ENCODE results near the gene YPEL3. TPM values are rescaled to one million over a fixed set of nuclear protein-coding genes. Genes with fewer than 3 reads are reported as not detected.

YPEL3 gene
- total RNA-seq, 1 experiment from 2014 or later = 52.7 TPM

DNA sequence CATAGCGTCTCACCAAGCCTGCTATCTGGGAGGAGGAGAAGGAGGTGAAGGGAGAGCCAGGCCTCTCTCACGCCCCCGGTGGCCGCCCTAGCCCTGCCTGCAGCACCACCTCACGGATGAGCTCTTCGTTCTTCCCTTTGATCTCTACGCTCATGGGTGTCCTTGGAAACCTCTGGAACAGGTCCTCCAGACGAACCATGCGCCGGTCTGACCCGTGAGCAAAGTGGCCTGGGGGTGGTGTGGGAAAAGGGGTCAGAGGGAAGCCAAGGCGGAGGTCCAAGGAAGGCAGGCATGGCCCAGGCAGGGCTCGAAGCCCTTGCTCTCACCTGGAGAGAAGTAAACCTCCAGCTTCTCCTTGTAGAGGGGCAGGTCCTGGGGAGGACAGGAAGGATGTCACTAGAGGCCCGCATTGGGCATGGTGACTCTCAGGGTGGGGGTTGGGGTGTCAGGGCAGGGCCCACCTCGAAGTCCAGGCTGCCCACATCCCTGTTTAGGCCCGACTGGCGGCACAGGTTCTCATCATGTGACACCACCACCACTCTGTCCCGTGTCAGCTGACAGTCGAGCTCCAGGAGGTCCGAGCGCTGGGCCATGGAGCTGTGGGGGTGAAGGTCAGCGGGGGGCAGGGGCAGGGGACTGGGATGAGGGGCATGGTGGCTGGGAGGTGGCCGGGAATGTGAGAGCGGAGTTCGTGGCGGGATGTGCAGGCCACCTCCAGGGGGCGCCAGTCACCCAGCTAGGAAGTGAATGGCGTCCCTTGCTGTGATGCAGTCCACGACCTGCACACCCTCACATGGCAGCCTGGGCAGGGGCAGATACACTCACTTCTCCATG, 16.4 kb upstream of the YPEL3 start (continued):
- TF ChIP-seq, protein P1, sequence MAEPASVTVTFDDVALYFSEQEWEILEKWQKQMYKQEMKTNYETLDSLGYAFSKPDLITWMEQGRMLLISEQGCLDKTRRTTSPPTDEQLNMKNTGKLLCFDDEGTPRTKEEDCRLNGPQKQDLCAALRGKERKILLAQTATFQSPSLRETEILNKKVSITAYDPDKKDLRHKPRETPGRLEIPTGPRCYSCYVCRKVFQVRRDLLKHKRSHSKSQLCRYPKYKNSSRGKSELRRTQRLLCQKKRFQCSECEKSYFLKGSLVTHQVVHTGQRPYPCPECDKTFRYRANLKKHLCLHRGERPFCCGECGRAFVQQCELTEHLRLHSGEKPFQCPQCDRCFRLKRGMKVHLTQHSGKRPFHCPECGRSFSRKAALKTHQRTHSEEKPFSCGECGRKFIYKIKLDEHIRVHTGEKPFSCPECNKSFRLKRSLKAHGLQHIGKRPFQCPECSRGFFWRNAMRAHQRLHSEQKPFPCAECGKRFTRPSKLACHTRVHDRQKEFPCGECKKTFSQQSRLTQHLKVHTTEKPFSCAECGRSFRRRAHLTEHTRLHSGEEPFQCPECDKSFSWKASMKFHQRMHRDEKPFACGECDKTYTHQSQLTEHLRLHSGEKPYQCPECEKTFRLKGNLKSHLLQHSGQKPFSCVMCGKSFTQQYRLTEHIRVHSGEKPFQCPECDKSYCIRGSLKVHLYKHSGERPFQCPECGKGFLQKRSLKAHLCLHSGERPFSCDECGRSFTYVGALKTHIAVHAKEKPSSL (CRISPR knock-in tag; conservative IDR thresholded peaks at IDR 0.05) = no peak
- TF ChIP-seq, protein P2, sequence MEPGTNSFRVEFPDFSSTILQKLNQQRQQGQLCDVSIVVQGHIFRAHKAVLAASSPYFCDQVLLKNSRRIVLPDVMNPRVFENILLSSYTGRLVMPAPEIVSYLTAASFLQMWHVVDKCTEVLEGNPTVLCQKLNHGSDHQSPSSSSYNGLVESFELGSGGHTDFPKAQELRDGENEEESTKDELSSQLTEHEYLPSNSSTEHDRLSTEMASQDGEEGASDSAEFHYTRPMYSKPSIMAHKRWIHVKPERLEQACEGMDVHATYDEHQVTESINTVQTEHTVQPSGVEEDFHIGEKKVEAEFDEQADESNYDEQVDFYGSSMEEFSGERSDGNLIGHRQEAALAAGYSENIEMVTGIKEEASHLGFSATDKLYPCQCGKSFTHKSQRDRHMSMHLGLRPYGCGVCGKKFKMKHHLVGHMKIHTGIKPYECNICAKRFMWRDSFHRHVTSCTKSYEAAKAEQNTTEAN (CRISPR knock-in tag; IDR thresholded peaks at IDR 0.05) = 0 out of 2 replicates have a peak, but pooled peaks have one; percentile 21
- TF ChIP-seq CBFB (CRISPR knock-in tag; IDR thresholded peaks at IDR 0.05; ENCODE audit: low read depth) = no peak
- no peak for TF ChIP-seq JAZF1 (CRISPR knock-in tag; IDR thresholded peaks at IDR 0.05)
- TF ChIP-seq, protein P3, sequence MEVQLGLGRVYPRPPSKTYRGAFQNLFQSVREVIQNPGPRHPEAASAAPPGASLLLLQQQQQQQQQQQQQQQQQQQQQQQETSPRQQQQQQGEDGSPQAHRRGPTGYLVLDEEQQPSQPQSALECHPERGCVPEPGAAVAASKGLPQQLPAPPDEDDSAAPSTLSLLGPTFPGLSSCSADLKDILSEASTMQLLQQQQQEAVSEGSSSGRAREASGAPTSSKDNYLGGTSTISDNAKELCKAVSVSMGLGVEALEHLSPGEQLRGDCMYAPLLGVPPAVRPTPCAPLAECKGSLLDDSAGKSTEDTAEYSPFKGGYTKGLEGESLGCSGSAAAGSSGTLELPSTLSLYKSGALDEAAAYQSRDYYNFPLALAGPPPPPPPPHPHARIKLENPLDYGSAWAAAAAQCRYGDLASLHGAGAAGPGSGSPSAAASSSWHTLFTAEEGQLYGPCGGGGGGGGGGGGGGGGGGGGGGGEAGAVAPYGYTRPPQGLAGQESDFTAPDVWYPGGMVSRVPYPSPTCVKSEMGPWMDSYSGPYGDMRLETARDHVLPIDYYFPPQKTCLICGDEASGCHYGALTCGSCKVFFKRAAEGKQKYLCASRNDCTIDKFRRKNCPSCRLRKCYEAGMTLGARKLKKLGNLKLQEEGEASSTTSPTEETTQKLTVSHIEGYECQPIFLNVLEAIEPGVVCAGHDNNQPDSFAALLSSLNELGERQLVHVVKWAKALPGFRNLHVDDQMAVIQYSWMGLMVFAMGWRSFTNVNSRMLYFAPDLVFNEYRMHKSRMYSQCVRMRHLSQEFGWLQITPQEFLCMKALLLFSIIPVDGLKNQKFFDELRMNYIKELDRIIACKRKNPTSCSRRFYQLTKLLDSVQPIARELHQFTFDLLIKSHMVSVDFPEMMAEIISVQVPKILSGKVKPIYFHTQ (CRISPR knock-in tag; IDR thresholded peaks at IDR 0.05) = no peak
- TF ChIP-seq, protein P4, sequence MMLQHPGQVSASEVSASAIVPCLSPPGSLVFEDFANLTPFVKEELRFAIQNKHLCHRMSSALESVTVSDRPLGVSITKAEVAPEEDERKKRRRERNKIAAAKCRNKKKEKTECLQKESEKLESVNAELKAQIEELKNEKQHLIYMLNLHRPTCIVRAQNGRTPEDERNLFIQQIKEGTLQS (CRISPR knock-in tag; conservative IDR thresholded peaks at IDR 0.05) = no peak
- TF ChIP-seq, protein P5, sequence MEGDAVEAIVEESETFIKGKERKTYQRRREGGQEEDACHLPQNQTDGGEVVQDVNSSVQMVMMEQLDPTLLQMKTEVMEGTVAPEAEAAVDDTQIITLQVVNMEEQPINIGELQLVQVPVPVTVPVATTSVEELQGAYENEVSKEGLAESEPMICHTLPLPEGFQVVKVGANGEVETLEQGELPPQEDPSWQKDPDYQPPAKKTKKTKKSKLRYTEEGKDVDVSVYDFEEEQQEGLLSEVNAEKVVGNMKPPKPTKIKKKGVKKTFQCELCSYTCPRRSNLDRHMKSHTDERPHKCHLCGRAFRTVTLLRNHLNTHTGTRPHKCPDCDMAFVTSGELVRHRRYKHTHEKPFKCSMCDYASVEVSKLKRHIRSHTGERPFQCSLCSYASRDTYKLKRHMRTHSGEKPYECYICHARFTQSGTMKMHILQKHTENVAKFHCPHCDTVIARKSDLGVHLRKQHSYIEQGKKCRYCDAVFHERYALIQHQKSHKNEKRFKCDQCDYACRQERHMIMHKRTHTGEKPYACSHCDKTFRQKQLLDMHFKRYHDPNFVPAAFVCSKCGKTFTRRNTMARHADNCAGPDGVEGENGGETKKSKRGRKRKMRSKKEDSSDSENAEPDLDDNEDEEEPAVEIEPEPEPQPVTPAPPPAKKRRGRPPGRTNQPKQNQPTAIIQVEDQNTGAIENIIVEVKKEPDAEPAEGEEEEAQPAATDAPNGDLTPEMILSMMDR (IDR thresholded peaks at IDR 0.05) = peak; percentile 90
- TF ChIP-seq, protein P6, sequence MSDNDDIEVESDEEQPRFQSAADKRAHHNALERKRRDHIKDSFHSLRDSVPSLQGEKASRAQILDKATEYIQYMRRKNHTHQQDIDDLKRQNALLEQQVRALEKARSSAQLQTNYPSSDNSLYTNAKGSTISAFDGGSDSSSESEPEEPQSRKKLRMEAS (CRISPR knock-in tag; IDR thresholded peaks at IDR 0.05) = no peak
- TF ChIP-seq, protein P7, sequence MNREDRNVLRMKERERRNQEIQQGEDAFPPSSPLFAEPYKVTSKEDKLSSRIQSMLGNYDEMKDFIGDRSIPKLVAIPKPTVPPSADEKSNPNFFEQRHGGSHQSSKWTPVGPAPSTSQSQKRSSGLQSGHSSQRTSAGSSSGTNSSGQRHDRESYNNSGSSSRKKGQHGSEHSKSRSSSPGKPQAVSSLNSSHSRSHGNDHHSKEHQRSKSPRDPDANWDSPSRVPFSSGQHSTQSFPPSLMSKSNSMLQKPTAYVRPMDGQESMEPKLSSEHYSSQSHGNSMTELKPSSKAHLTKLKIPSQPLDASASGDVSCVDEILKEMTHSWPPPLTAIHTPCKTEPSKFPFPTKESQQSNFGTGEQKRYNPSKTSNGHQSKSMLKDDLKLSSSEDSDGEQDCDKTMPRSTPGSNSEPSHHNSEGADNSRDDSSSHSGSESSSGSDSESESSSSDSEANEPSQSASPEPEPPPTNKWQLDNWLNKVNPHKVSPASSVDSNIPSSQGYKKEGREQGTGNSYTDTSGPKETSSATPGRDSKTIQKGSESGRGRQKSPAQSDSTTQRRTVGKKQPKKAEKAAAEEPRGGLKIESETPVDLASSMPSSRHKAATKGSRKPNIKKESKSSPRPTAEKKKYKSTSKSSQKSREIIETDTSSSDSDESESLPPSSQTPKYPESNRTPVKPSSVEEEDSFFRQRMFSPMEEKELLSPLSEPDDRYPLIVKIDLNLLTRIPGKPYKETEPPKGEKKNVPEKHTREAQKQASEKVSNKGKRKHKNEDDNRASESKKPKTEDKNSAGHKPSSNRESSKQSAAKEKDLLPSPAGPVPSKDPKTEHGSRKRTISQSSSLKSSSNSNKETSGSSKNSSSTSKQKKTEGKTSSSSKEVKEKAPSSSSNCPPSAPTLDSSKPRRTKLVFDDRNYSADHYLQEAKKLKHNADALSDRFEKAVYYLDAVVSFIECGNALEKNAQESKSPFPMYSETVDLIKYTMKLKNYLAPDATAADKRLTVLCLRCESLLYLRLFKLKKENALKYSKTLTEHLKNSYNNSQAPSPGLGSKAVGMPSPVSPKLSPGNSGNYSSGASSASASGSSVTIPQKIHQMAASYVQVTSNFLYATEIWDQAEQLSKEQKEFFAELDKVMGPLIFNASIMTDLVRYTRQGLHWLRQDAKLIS (CRISPR knock-in tag; IDR thresholded peaks at IDR 0.05; ENCODE audit: borderline replicate concordance) = no peak
- TF ChIP-seq, protein P8, sequence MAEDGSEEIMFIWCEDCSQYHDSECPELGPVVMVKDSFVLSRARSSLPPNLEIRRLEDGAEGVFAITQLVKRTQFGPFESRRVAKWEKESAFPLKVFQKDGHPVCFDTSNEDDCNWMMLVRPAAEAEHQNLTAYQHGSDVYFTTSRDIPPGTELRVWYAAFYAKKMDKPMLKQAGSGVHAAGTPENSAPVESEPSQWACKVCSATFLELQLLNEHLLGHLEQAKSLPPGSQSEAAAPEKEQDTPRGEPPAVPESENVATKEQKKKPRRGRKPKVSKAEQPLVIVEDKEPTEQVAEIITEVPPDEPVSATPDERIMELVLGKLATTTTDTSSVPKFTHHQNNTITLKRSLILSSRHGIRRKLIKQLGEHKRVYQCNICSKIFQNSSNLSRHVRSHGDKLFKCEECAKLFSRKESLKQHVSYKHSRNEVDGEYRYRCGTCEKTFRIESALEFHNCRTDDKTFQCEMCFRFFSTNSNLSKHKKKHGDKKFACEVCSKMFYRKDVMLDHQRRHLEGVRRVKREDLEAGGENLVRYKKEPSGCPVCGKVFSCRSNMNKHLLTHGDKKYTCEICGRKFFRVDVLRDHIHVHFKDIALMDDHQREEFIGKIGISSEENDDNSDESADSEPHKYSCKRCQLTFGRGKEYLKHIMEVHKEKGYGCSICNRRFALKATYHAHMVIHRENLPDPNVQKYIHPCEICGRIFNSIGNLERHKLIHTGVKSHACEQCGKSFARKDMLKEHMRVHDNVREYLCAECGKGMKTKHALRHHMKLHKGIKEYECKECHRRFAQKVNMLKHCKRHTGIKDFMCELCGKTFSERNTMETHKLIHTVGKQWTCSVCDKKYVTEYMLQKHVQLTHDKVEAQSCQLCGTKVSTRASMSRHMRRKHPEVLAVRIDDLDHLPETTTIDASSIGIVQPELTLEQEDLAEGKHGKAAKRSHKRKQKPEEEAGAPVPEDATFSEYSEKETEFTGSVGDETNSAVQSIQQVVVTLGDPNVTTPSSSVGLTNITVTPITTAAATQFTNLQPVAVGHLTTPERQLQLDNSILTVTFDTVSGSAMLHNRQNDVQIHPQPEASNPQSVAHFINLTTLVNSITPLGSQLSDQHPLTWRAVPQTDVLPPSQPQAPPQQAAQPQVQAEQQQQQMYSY (CRISPR knock-in tag; IDR thresholded peaks at IDR 0.05) = no peak
- peak; percentile 55; the same call in 1 of the 2 replicates for TF ChIP-seq SP1 (CRISPR knock-in tag; conservative IDR thresholded peaks at IDR 0.05)
- 0 out of 2 replicates have a peak, but pooled peaks have one; percentile 26 for TF ChIP-seq MYBL2 (CRISPR knock-in tag; IDR thresholded peaks at IDR 0.05)
- no peak for TF ChIP-seq ETV6 (CRISPR knock-in tag; IDR thresholded peaks at IDR 0.05)
- TF ChIP-seq ZNF121 (CRISPR knock-in tag; IDR thresholded peaks at IDR 0.05) = no peak
- no peak for TF ChIP-seq ZNF396 (CRISPR knock-in tag; IDR thresholded peaks at IDR 0.05; ENCODE audit: borderline replicate concordance)
- no peak for TF ChIP-seq NFE2L1 (CRISPR knock-in tag; IDR thresholded peaks at IDR 0.05)
- TF ChIP-seq, protein P9, sequence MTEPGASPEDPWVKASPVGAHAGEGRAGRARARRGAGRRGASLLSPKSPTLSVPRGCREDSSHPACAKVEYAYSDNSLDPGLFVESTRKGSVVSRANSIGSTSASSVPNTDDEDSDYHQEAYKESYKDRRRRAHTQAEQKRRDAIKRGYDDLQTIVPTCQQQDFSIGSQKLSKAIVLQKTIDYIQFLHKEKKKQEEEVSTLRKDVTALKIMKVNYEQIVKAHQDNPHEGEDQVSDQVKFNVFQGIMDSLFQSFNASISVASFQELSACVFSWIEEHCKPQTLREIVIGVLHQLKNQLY (CRISPR knock-in tag; IDR thresholded peaks at IDR 0.05) = no peak
- no peak for TF ChIP-seq FOXJ3 (CRISPR knock-in tag; IDR thresholded peaks at IDR 0.05; ENCODE audit: borderline replicate concordance)
- TF ChIP-seq GABPB1 (CRISPR knock-in tag; IDR thresholded peaks at IDR 0.05) = peak; percentile 11; the same call in 1 of the 2 replicates
- no peak for TF ChIP-seq RELA (CRISPR knock-in tag; IDR thresholded peaks at IDR 0.05; ENCODE audit: borderline replicate concordance)
- peak; percentile 93; the same call in 1 of the 2 replicates for TF ChIP-seq GTF2I (CRISPR knock-in tag; conservative IDR thresholded peaks at IDR 0.05)

All from WTC11 (cell line).